Left forelimb (tissue), 1 donor: Measurements from ENCODE around the gene TSPAN11.
A peak's percentile ranks its signal among the peaks of the same experiment; 100 is the strongest.
"Not testable (repeated sequence)": the region's sequence is repeated elsewhere in the genome, so short reads cannot be mapped to it uniquely, and the experiment has no call there.

ENCODE experiments used
- DNase-seq: peaks from one replicate; pipeline ENCODE4 v3.0.0-alpha.2; 2018; ENCODE audit warnings: low spot score

TSPAN11 gene

GRCh38 chr12:31019976-31020375, 93.4 kb downstream of the TSPAN11 start:
- DNase-seq = peak; percentile 41

GRCh38 chr12:31020385-31021166, 94.0 kb downstream of the TSPAN11 start:
- DNase-seq = no peak

- DNase-seq = no peak
Observed at GRCh38 chr12:31021181-31021580, 94.6 kb downstream of the TSPAN11 start.

- no peak for DNase-seq
Observed at GRCh38 chr12:31021809-31022494, 95.4 kb downstream of the TSPAN11 start.

DNA sequence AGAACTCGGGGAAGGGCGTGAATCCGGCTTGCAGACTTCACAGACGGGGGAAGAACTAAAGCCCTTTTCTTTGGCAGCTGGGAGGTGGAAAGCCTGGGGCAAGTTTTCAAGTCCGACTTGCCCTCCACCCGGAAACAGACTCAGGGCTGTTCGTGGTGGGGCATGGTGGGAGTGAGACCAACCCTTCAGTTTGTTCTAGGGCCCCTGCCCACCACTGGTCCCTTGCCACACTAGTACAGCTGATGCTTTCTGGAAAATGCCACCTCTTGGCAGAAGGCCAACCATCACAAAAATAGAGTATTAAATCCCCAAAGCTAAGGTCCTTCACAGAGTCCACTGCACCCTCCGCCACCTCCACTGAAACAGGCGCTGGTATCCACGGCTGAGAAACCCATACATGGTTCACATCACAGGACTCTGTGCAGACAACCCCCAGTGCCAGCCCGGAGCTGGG, 96.8 kb downstream of the TSPAN11 start:
- no peak for DNase-seq

GRCh38 chr12:31026202-31026601, 99.7 kb downstream of the TSPAN11 start:
- no peak for DNase-seq

DNA sequence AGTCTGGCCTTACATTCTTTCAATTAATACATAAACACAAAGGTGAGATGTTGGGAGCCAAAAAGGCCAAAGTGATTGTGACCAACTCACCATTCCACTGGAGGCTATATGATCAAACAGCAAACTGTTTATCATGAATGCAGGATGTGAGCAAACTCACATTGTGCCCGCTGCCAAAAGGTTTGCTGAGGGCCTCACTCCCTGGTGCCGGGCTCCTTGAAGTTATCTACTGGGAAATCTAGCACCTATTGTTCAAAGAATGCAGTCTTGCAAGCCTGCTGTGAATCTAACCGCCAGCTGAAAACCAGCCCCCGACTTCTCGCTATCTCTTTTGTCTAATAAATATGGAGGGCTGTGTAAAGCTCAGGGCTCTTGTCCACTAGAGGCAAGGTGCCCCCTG, 100.5 kb downstream of the TSPAN11 start:
- DNase-seq = not testable (repeated sequence)

GRCh38 chr12:31029468-31029867, 102.9 kb downstream of the TSPAN11 start:
- no peak for DNase-seq

DNA sequence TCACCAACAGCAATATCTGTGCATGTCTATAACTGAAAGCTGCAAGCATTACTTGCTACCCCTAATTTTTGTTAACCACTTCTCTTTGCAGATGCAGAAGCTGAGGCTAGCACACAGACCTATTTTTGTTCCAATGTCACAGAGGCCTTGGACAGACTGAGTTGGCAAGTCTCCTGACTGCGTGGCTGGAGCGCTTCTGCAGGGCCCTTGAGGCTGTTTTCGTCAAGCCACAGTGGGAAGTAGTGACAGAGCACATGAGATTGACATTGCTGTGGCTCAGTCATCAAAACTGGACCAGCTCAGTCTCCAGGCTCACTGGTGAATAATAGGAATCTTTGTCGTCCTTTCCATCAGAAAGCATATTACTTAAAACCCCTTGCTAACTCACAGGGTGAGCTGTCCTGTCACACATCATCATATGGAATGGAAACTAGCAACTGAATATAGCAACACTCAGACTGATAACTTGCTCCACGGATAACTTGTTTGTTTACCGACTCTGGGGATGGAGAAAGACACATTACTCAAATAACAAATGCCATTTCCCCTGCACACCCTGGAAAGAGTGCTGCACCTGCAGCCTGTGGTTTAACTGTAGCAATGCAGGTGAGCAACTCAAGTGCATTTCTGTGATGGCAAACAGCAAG, 103.5 kb downstream of the TSPAN11 start:
- DNase-seq = no peak

DNA sequence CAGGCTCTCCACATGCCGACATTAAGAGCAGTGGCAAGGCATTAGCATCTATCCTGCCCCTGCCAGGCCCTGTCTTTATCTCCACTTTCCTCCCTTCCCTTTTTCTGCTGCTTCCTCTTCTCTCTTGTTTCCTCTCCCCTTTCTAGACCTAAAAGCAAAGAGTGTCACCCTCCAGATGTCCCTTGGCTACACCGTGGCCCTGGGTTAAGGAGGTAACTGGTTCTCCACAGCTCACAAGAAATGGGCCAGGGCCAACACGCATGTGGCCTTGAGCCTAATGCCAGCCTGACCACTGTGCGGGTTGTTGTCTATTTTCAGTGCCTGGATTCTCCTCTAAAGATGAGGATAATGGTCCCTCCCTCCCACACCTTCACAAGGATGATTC, 105.4 kb downstream of the TSPAN11 start:
- no peak for DNase-seq

DNA sequence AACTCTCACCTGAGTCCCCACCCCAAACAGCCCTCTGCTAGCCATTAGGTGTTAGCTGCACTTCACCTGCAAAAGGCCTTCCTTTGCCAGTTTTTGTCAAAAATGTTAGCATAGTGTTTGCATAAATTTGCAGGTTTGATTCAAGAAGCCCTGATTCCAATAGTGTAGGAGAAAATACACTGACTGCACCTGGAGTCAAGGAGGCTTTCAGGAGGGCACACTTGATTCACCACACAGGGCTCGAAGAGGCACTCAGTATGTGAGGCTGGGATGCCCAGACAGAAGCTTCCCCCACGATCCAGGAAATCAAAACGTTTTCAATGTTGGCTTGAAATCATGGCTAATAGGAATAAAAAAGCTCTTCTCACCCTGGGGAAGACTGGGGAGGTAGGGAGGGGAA, 106.6 kb downstream of the TSPAN11 start:
- DNase-seq = no peak

GRCh38 chr12:31033681-31034080, 107.1 kb downstream of the TSPAN11 start:
- DNase-seq = no peak

DNA sequence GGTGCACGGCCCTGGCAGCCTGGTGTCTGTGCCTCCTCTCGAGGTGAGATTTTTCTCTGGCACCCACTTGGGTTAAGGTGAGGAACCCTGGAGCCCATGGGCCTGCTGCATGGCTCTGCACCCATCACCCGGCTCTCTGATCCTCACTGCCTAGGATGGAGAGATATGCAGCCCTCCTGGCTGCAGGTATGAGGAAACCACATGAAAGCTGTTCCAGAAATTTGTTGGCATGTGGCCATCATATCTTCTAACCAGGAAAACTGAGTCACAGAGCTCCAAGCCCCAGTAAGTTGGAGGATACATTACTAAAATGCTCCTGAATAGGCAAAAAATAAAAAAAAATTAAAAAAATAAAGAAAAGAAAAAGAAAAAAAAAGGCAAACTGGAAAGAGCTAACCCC, 107.8 kb downstream of the TSPAN11 start:
- DNase-seq = no peak

DNA sequence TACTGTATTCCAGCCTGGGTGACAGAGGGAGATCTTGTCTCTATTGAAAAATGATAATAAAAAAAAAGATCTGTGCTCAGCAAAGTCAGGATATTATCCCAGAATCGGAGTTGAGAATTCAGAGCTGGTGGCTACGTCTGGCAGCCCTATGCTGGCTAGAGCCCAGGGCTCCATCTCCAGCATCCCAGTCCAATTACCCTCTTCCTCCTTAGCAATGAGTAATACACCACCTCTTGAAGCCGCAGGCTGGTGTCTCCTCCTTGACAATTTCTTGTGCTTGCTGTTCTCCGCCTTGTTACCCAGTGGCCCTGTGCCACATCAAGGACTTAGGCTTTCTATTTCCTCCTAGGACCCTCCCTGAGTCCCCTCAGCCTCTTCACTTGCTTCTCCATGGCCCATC, 108.7 kb downstream of the TSPAN11 start:
- DNase-seq = no peak

- no peak for DNase-seq
Observed at GRCh38 chr12:31035967-31036665, 109.6 kb downstream of the TSPAN11 start.

GRCh38 chr12:31037028-31037427, 110.5 kb downstream of the TSPAN11 start:
- no peak for DNase-seq

- DNase-seq = no peak
Observed at GRCh38 chr12:31037931-31038330, 111.4 kb downstream of the TSPAN11 start.

DNA sequence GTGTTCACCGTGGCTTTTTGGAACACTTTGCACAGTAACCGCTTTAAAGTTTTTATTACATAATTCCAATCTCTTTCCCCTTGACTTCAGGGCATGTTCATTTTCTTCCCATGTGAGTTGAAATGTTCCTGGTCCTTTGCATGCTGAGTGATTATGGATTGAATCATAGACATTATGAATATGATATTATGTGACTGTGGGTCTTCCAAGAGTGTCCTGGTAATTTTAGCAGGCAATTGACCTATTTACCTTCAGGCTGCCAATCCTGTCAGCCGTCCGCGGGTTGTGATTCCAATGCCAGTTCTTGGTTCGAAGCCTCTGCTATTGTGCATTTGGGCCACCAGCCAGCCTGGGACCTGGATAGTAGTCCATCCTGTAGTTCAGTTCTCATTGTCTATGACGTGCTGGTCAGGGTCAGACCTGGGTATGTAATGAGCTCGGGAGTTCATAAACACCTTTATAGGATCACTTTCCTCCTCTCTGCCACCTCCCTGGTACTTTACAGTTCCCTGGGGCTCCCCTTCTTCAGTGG, 114.6 kb downstream of the TSPAN11 start:
- no peak for DNase-seq
